ENCODE results near the gene ZC3HAV1L.

Gene ZC3HAV1L, protein sequence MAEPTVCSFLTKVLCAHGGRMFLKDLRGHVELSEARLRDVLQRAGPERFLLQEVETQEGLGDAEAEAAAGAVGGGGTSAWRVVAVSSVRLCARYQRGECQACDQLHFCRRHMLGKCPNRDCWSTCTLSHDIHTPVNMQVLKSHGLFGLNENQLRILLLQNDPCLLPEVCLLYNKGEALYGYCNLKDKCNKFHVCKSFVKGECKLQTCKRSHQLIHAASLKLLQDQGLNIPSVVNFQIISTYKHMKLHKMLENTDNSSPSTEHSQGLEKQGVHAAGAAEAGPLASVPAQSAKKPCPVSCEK

GRCh38 chr7:139035586-139036353 is at the start of gene ZC3HAV1L:
TSS of gene ZC3HAV1L (minus strand) at chr7:139036042. CDS start at chr7:139036017, 25 bp downstream.
- Histone ChIP-seq H3K36me3 (no peaks in the 10 kb centered on the region), H3K9me3 (no peaks in the 10 kb centered on the region), H3K4me1 (ENCODE audit: control insufficient read depth in 1 of 2, insufficient read depth in 1 of 2, low read depth in 1 of 2, low read length in 1 of 2) (peaks cover 11 to 15% of the 10 kb centered on the region in 2 experiments), H3K27me3 (peaks cover 44% of the 10 kb centered on the region), H3K4me3 (ENCODE audit: low read depth in 1 of 2, low read length in 1 of 2) (peak within 1 kb of the TSS; percentile 43 to 63), H3K27ac (no peak within 1 kb of the TSS)
- TF ChIP-seq CTCF (IDR thresholded peaks at IDR 0.05) = no peak

DNA sequence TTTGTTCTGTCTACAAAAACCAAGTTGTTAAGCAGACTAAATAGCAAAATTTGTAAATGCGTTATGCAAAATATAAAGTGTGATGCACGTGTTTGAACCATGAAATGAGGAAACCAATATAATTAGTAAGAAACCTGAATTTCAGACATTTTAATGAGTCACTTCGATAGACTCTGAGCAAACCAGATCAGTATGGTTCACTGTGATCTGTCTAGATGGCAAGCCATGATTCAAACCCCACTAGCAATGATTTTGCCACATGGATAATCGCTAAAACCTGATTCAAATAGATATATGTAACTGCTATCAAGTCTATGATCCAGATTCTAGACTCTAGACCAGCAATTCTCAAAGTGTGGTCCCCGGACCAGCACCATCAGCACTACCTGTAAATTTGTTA is 48.9 kb upstream of the ZC3HAV1L start:
- Histone ChIP-seq H3K27me3 (no peaks in the 10 kb centered on the region), H3K4me3 (ENCODE audit: low read depth in 1 of 2, low read length in 1 of 2) (no peak overlapping the region), H3K9me3 (no peaks in the 10 kb centered on the region), H3K4me1 (ENCODE audit: control insufficient read depth in 1 of 2, insufficient read depth in 1 of 2, low read depth in 1 of 2, low read length in 1 of 2) (no peaks in the 10 kb centered on the region), H3K27ac (peak overlapping the region; percentile 2), H3K36me3 (peaks cover 97% of the 10 kb centered on the region)
- no peak for TF ChIP-seq CTCF (IDR thresholded peaks at IDR 0.05)

DNA sequence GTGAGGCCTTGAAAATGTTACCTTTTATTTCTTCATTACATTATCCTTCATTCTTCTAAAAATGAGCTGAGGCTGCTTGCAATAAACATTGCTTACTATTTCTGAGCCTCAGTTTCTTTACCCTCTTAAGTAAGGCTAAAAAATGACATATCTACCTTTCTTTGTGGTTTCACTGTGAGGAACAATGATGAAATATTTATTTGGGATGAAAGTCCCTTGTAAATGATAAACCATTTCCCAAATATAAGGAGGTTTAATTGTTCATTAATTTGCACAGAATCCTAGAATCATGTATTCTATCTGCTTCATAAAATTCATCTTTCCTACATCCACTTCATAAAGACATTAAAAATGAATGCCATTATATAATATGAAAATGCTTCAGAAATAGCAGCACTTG is 45.7 kb upstream of the ZC3HAV1L start:
- H3K9me3 ChIP-seq = no peaks in the 10 kb centered on the region
- H3K27ac ChIP-seq = no peak overlapping the region
- TF ChIP-seq CTCF (IDR thresholded peaks at IDR 0.05) = no peak
- no peak overlapping the region for H3K4me3 ChIP-seq (ENCODE audit: low read depth in 1 of 2, low read length in 1 of 2)
- H3K27me3 ChIP-seq = no peaks in the 10 kb centered on the region
- H3K4me1 ChIP-seq (ENCODE audit: control insufficient read depth in 1 of 2, insufficient read depth in 1 of 2, low read depth in 1 of 2, low read length in 1 of 2) = no peaks in the 10 kb centered on the region
- peaks cover 100% of the 10 kb centered on the region for H3K36me3 ChIP-seq

DNA sequence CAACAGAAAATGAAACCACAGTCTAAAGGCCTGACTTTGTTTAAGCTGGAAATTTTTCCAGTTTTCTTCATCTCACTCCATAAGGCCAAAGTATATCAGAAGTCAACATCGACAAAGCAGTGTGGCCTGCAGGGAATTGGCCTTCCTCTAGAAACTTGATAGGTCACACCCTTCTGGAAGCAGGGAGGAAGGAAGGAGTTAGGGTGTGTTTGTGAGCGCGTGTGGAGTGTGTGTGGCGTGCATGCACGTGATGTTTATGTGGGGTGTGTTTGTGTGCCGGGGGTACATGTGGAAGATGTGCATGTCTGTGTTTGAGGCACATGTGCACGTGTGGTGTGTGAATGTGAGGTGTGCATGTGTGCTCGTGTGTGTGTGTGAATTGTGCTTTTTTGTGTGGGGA is 45.1 kb upstream of the ZC3HAV1L start:
- Histone ChIP-seq H3K36me3 (peaks cover 100% of the 10 kb centered on the region), H3K4me1 (ENCODE audit: control insufficient read depth in 1 of 2, insufficient read depth in 1 of 2, low read depth in 1 of 2, low read length in 1 of 2) (no peaks in the 10 kb centered on the region), H3K27me3 (no peaks in the 10 kb centered on the region), H3K9me3 (no peaks in the 10 kb centered on the region), H3K27ac (no peak overlapping the region), H3K4me3 (ENCODE audit: low read depth in 1 of 2, low read length in 1 of 2) (no peak overlapping the region)
- TF ChIP-seq CTCF (IDR thresholded peaks at IDR 0.05) = no peak

GRCh38 chr7:139079861-139080260 is 44.0 kb upstream of the ZC3HAV1L start:
- Histone ChIP-seq H3K27me3 (no peaks in the 10 kb centered on the region), H3K4me3 (ENCODE audit: low read depth in 1 of 2, low read length in 1 of 2) (no peak overlapping the region), H3K27ac (no peak overlapping the region), H3K4me1 (ENCODE audit: control insufficient read depth in 1 of 2, insufficient read depth in 1 of 2, low read depth in 1 of 2, low read length in 1 of 2) (peaks cover 0 to 3% of the 10 kb centered on the region in 2 experiments), H3K9me3 (no peaks in the 10 kb centered on the region), H3K36me3 (peaks cover 100% of the 10 kb centered on the region)
- no peak for TF ChIP-seq CTCF (IDR thresholded peaks at IDR 0.05)
